CD8-positive, alpha-beta memory T cell (primary cell): Measurements from ENCODE around the gene SV2B. TPM values are rescaled to one million over a fixed set of nuclear protein-coding genes. Genes with fewer than 3 reads are reported as not detected.

Source experiments
- CTCF ChIA-PET: fragments of 350-600 bp; sonication (Branson Sonifier 250); formaldehyde crosslinking; loops from one replicate; lab custom pipeline; 2021; ENCODE audit warnings: antibody characterized with exemption; lab: Charles Lee
- POLR2A ChIA-PET: fragments of 350-600 bp; sonication (Branson Sonifier 250); formaldehyde crosslinking; loops from one replicate; lab custom pipeline; 2021; ENCODE audit warnings: antibody characterized with exemption; lab: Charles Lee
- DNase-seq, 5 donors: peaks; one replicate each; pipeline versions ENCODE4 v3.0.0 to v3.0.0-alpha.2; 2020 to 2022; ENCODE audit warnings: mixed read lengths in 1 of 5
- H3K27ac ChIP-seq: one replicate; pipeline ENCODE4 v1.7.0; 2013; ENCODE audit warnings: low read depth, mild to moderate bottlenecking, low read length, moderate library complexity
- H3K27me3 ChIP-seq: 2 replicates; pipeline ENCODE4 v1.7.0; 2013; ENCODE audit warnings: low read length, mild to moderate bottlenecking; ENCODE audit not compliant: insufficient read depth, poor library complexity, severe bottlenecking
- H3K36me3 ChIP-seq: 2 replicates; pipeline ENCODE4 v1.7.0; 2013; ENCODE audit warnings: mild to moderate bottlenecking, low read length, moderate library complexity; ENCODE audit not compliant: insufficient read depth
- H3K4me1 ChIP-seq: 2 replicates; pipeline ENCODE4 v1.7.0; 2013; ENCODE audit warnings: mild to moderate bottlenecking, low read length, moderate library complexity; ENCODE audit not compliant: insufficient read depth
- H3K4me3 ChIP-seq: 2 replicates; pipeline ENCODE4 v1.7.0; 2013; ENCODE audit warnings: mild to moderate bottlenecking, low read length
- H3K9me3 ChIP-seq: 2 replicates; pipeline ENCODE4 v1.7.0; 2013; ENCODE audit warnings: mild to moderate bottlenecking, low read length
- H3K27ac Mint-ChIP-seq, 8 donors: one replicate each; pipeline ENCODE4 v1.8.0; 2020 to 2021; ENCODE audit warnings: mixed read lengths in 8 of 8, mild to moderate bottlenecking in 6 of 8, inconsistent platforms in 3 of 8, moderate library complexity in 3 of 8
- H3K27me3 Mint-ChIP-seq, 2 donors: one replicate each; pipeline ENCODE4 v1.8.0; 2020 to 2021; ENCODE audit warnings: mixed read lengths in 2 of 2, mild to moderate bottlenecking in 1 of 2, moderate library complexity in 1 of 2
- H3K36me3 Mint-ChIP-seq, 3 donors: one replicate each; pipeline ENCODE4 v1.8.0; 2020 to 2021; ENCODE audit warnings: mixed read lengths in 3 of 3, inconsistent platforms in 1 of 3, mild to moderate bottlenecking in 1 of 3
- H3K4me1 Mint-ChIP-seq, 3 donors: one replicate each; pipeline ENCODE4 v1.8.0; 2020 to 2021; ENCODE audit warnings: mixed read lengths in 3 of 3, inconsistent platforms in 1 of 3, mild to moderate bottlenecking in 1 of 3
- H3K4me3 Mint-ChIP-seq, 7 donors: one replicate each; pipeline ENCODE4 v1.8.0; 2020 to 2021; ENCODE audit warnings: mixed read lengths in 7 of 7, mild to moderate bottlenecking in 6 of 7, moderate library complexity in 4 of 7, inconsistent platforms in 2 of 7
- H3K9me3 Mint-ChIP-seq, 5 donors: one replicate each; pipeline ENCODE4 v1.8.0; 2020 to 2022; ENCODE audit warnings: mixed read lengths in 5 of 5, mild to moderate bottlenecking in 3 of 5, moderate library complexity in 2 of 5, inconsistent platforms in 1 of 5
- polyA plus RNA-seq: library from polyadenylated mRNA; unstranded; fragments of 300-500 nt; fragmentation: Illumina TruSeq; gene quantifications from one replicate; pipeline ENCODE4 v1.2.3, GENCODE V29; 2021
- total RNA-seq, 2 experiments: library from RNA; stranded (reverse); gene quantifications; one replicate each; pipeline ENCODE4 v1.2.3, GENCODE V29; 2021

Gene SV2B
- total and polyA plus RNA-seq, 3 experiments from 2014 or later = 0.02 TPM; not detected in 2

GRCh38 chr15:91122296-91122695 lies 22.2 kb downstream of the SV2B start:
- Histone ChIP-seq H3K4me1 (no peaks in the 10 kb centered on the region), H3K27me3 (peaks cover 5% of the 10 kb centered on the region), H3K4me3 (no peak overlapping the region), H3K36me3 (no peaks in the 10 kb centered on the region), H3K27ac (no peak overlapping the region), H3K9me3 (no peaks in the 10 kb centered on the region)
- H3K36me3 Mint-ChIP-seq = no peaks in the 10 kb centered on the region
- CTCF ChIA-PET = no interaction called here
- POLR2A ChIA-PET = no interaction called here
- H3K4me1 Mint-ChIP-seq = no peaks in the 10 kb centered on the region
- peak overlapping the region in 1 of 8 donors; percentile 66 for H3K27ac Mint-ChIP-seq
- H3K27me3 Mint-ChIP-seq = peaks cover 17 to 74% of the 10 kb centered on the region in 2 donors
- no peak for DNase-seq
- H3K9me3 Mint-ChIP-seq = no peaks in the 10 kb centered on the region
- no peak overlapping the region for H3K4me3 Mint-ChIP-seq

DNA sequence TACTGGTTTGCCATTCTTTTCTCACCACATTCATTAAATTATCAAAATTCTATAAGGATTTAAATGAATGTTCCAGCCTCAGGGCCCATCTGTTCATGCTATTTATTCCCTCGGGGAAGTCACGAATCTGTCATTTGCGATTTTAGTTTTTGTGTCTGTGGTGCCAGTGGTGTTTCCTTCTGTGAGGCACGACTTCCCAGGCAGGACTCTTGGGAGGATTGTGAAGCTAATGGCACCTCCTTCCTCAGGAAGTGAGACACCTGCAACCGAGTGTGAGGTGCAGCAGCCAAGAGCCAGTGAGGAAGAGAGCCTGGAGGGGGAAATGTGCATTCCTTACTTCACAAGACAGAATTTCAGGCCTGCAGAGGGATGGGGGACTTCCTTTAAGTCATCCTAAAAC lies 24.1 kb downstream of the SV2B start:
- peaks cover 19 to 61% of the 10 kb centered on the region in 2 donors for H3K27me3 Mint-ChIP-seq
- DNase-seq = no peak
- Histone ChIP-seq H3K9me3 (no peaks in the 10 kb centered on the region), H3K27ac (no peak overlapping the region), H3K27me3 (peaks cover 9% of the 10 kb centered on the region), H3K4me3 (no peak overlapping the region), H3K36me3 (no peaks in the 10 kb centered on the region), H3K4me1 (no peaks in the 10 kb centered on the region)
- no peak overlapping the region for H3K27ac Mint-ChIP-seq
- H3K4me3 Mint-ChIP-seq = no peak overlapping the region
- no peaks in the 10 kb centered on the region for H3K36me3 Mint-ChIP-seq
- H3K4me1 Mint-ChIP-seq = no peaks in the 10 kb centered on the region
- ChIA-PET CTCF (no interaction called here), POLR2A (no interaction called here)
- no peaks in the 10 kb centered on the region for H3K9me3 Mint-ChIP-seq

DNA sequence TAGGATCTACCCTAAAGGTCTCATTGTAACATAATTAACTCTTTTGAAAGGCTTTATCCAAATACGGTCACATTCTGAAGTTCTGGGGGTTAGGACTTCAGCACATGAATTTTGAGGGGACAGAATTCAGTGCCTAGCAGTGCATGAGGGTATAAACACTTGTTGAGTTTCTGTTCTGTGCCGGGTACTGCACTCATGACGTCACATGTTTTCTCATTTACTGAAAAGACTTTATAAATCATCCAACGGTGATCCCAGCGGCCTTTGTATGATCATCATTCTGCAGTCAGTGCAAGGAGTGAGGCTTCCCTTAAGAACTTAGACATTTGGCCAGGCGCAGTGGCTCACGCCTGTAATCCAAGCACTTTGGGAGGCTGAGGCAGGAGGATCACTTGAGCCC lies 25.1 kb downstream of the SV2B start:
- ChIA-PET POLR2A (no interaction called here), CTCF (no interaction called here)
- Histone ChIP-seq H3K27ac (no peak overlapping the region), H3K27me3 (peaks cover 11% of the 10 kb centered on the region), H3K4me1 (no peaks in the 10 kb centered on the region), H3K36me3 (no peaks in the 10 kb centered on the region), H3K9me3 (no peaks in the 10 kb centered on the region), H3K4me3 (no peak overlapping the region)
- H3K4me3 Mint-ChIP-seq = no peak overlapping the region
- H3K9me3 Mint-ChIP-seq = no peaks in the 10 kb centered on the region
- no peaks in the 10 kb centered on the region for H3K36me3 Mint-ChIP-seq
- H3K4me1 Mint-ChIP-seq = no peaks in the 10 kb centered on the region
- DNase-seq = no peak
- peaks cover 17 to 53% of the 10 kb centered on the region in 2 donors for H3K27me3 Mint-ChIP-seq
- H3K27ac Mint-ChIP-seq = no peak overlapping the region

- H3K4me3 Mint-ChIP-seq = no peak overlapping the region
- Histone ChIP-seq H3K36me3 (no peaks in the 10 kb centered on the region), H3K9me3 (no peaks in the 10 kb centered on the region), H3K27me3 (peaks cover 15% of the 10 kb centered on the region), H3K4me3 (no peak overlapping the region), H3K4me1 (no peaks in the 10 kb centered on the region), H3K27ac (no peak overlapping the region)
- H3K27ac Mint-ChIP-seq = no peak overlapping the region
- ChIA-PET POLR2A (no interaction called here), CTCF (no interaction called here)
- no peaks in the 10 kb centered on the region for H3K4me1 Mint-ChIP-seq
- no peaks in the 10 kb centered on the region for H3K9me3 Mint-ChIP-seq
- no peaks in the 10 kb centered on the region for H3K36me3 Mint-ChIP-seq
- DNase-seq = no peak
- peaks cover 17 to 49% of the 10 kb centered on the region in 2 donors for H3K27me3 Mint-ChIP-seq
Observed at GRCh38 chr15:91126080-91126479, 26.0 kb downstream of the SV2B start.

DNA sequence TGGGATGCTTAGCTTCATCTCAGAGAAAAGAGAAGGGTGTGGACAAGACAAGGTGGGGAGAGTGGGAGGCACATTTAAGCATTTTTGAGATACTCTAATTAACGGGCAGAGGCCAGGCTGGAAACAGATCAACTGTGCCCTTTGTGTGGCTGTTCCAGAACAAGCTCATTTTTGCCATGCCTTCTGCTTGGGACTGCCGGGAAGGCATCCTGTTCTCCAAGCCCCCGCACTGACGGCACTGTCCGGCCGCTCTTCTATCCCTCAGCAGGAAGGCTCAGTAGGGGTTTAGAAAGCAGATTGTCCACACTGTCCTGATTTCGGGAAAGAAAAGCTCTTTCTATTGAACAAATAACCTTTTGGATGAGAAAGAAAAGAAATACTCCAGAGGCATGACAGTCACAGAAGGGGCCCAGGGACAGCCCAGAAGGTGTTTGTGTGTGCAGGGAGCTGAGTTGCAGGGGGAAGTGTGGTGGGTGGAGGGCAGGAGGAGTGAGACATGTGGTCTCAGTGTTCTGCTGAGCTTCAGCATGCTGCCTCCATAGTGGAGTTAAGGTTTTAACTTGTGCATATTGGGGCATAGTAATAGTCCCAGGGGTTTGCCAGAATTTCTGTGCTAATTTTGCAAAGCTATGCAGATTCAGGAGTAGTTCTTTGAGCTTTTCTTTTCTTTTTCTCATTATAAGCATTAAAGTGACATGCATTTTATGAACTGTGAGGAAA lies 27.3 kb downstream of the SV2B start:
- no peak overlapping the region for H3K27ac Mint-ChIP-seq
- POLR2A ChIA-PET = no interaction called here
- CTCF ChIA-PET = no interaction called here

GRCh38 chr15:91128016-91128415 lies 28.0 kb downstream of the SV2B start:
- Histone ChIP-seq H3K9me3 (no peaks in the 10 kb centered on the region), H3K27me3 (peaks cover 10% of the 10 kb centered on the region), H3K36me3 (no peaks in the 10 kb centered on the region), H3K4me3 (no peak overlapping the region), H3K4me1 (no peaks in the 10 kb centered on the region), H3K27ac (no peak overlapping the region)
- no peak overlapping the region for H3K4me3 Mint-ChIP-seq
- H3K27me3 Mint-ChIP-seq = peaks cover 19 to 49% of the 10 kb centered on the region in 2 donors
- POLR2A ChIA-PET = no interaction called here
- no peaks in the 10 kb centered on the region for H3K4me1 Mint-ChIP-seq
- no peaks in the 10 kb centered on the region for H3K9me3 Mint-ChIP-seq
- DNase-seq = no peak
- no peak overlapping the region for H3K27ac Mint-ChIP-seq
- no peaks in the 10 kb centered on the region for H3K36me3 Mint-ChIP-seq
- CTCF ChIA-PET = no interaction called here

More for the DNA sequence above, 27.3 kb downstream of the SV2B start:
- peaks cover 19 to 50% of the 10 kb centered on the region in 2 donors for H3K27me3 Mint-ChIP-seq
- Histone ChIP-seq H3K36me3 (no peaks in the 10 kb centered on the region), H3K27me3 (peaks cover 12% of the 10 kb centered on the region), H3K4me3 (no peak overlapping the region), H3K4me1 (no peaks in the 10 kb centered on the region), H3K9me3 (no peaks in the 10 kb centered on the region), H3K27ac (no peak overlapping the region)
- H3K4me3 Mint-ChIP-seq = no peak overlapping the region
- no peaks in the 10 kb centered on the region for H3K4me1 Mint-ChIP-seq
- no peaks in the 10 kb centered on the region for H3K9me3 Mint-ChIP-seq
- H3K36me3 Mint-ChIP-seq = no peaks in the 10 kb centered on the region
- no peak for DNase-seq

DNA sequence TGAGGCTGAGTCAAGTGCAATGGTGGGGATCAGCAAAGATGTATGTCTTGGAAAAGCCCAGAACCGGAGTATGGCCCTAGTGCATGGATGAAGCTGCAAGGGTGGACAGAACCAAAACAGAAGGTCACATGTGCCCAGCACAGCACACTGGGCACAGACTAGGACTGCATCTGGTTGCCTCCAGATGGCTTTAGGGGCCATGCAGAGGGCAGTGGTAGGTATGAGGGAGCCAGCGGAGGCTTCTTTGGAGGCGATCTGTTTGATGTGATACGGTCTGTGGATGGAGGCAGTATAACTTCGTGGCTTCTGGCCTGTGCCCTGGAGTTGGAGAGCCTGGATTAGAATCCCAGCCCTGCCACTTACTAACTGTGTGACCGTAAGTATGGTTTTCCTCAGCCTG lies 29.4 kb downstream of the SV2B start:
- no peaks in the 10 kb centered on the region for H3K4me1 ChIP-seq
- POLR2A ChIA-PET = no interaction called here

DNA sequence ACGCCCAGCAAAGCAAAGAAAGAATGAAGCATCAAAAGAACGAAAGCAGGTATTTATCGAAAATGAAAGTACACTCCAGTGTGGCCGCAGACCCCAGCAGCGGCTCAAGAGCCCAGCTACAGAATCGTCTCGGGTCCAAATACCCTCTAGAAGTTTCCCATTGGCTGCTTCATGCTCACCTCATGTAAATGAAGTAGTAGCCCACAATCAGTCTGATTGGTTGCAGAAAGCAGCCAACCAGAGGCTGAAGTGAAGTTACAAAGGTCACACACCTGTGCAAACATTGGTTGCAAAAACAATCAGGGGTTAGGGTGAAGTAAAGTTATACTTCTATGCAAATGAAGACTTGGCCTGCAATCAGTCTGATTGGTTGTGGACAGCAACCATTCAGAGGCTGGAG lies 32.0 kb downstream of the SV2B start:
- no peaks in the 10 kb centered on the region for H3K9me3 ChIP-seq
- no peaks in the 10 kb centered on the region for H3K4me1 Mint-ChIP-seq
- no peaks in the 10 kb centered on the region for H3K36me3 ChIP-seq
- H3K27me3 ChIP-seq = peaks cover 10% of the 10 kb centered on the region
- DNase-seq = no peak
- no peaks in the 10 kb centered on the region for H3K36me3 Mint-ChIP-seq
- H3K4me3 ChIP-seq = no peak overlapping the region
- H3K27ac ChIP-seq = no peak overlapping the region
- H3K27ac Mint-ChIP-seq = no peak overlapping the region
- POLR2A ChIA-PET = no interaction called here
- H3K4me1 ChIP-seq = no peaks in the 10 kb centered on the region
- H3K9me3 Mint-ChIP-seq = no peaks in the 10 kb centered on the region
- CTCF ChIA-PET = no interaction called here
- H3K27me3 Mint-ChIP-seq = peaks cover 15 to 46% of the 10 kb centered on the region in 2 donors
- H3K4me3 Mint-ChIP-seq = no peak overlapping the region

More for the DNA sequence above, 29.4 kb downstream of the SV2B start:
- Mint-ChIP-seq H3K4me1 (no peaks in the 10 kb centered on the region), H3K4me3 (no peak overlapping the region), H3K27me3 (peaks cover 15 to 43% of the 10 kb centered on the region in 2 donors), H3K36me3 (no peaks in the 10 kb centered on the region), H3K27ac (no peak overlapping the region), H3K9me3 (no peaks in the 10 kb centered on the region)
- H3K36me3 ChIP-seq = no peaks in the 10 kb centered on the region
- H3K27ac ChIP-seq = no peak overlapping the region
- peaks cover 10% of the 10 kb centered on the region for H3K27me3 ChIP-seq
- no peak for DNase-seq
- CTCF ChIA-PET = no interaction called here
- H3K4me3 ChIP-seq = no peak overlapping the region
- H3K9me3 ChIP-seq = no peaks in the 10 kb centered on the region
